ENCODE measurements around the gene SOX15.

The SOX15 gene

DNA sequence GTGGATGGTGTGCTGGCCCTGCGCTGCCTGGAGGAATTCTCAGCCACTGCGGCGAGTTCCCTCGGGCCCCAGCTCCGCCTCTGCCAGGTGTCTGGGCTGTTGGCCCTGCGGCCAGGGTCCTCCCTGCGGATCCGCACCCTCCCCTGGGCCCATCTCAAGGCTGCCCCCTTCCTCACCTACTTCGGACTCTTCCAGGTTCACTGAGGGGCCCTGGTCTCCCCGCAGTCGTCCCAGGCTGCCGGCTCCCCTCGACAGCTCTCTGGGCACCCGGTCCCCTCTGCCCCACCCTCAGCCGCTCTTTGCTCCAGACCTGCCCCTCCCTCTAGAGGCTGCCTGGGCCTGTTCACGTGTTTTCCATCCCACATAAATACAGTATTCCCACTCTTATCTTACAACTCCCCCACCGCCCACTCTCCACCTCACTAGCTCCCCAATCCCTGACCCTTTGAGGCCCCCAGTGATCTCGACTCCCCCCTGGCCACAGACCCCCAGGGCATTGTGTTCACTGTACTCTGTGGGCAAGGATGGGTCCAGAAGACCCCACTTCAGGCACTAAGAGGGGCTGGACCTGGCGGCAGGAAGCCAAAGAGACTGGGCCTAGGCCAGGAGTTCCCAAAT lies 32.6 kb downstream of the SOX15 start:
- H3K4me2 ChIP-seq (ENCODE audit: low read depth, low read length) = peak overlapping the region; percentile 77; the same call in 1 of the 2 replicates

DNA sequence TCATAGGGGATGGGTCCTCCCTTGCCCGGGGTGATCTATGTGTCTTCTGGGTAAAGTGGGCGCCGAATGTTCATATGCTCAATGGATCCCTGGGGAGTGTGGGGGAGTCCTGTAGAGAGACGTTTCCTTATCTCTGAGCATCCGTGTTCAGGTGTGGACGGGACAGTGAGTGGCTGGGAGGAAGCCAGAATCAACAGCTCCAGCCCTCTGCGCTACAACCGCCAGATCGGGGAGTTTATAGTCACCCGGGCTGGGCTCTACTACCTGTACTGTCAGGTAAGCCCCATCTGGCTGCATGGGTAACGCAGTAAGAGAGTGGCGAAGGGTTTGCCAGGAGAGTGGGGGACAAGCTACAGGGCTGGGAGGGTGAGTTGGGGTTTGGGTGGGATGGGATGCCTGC lies 33.3 kb downstream of the SOX15 start:
- no peaks in the 10 kb centered on the region for H3K36me3 ChIP-seq (replicated peaks; ENCODE audit: insufficient read depth, low read length)
- no peaks in the 10 kb centered on the region for H4K20me1 ChIP-seq (ENCODE audit: insufficient read depth, low read length)
- no peaks in the 10 kb centered on the region for H3K9me2 ChIP-seq (replicated peaks; ENCODE audit: insufficient read depth, low read length)
- TF ChIP-seq EZH2 (optimal IDR thresholded peaks at IDR 0.05; ENCODE audit: low read depth, low read length) = no peak
- TF ChIP-seq, protein P1, sequence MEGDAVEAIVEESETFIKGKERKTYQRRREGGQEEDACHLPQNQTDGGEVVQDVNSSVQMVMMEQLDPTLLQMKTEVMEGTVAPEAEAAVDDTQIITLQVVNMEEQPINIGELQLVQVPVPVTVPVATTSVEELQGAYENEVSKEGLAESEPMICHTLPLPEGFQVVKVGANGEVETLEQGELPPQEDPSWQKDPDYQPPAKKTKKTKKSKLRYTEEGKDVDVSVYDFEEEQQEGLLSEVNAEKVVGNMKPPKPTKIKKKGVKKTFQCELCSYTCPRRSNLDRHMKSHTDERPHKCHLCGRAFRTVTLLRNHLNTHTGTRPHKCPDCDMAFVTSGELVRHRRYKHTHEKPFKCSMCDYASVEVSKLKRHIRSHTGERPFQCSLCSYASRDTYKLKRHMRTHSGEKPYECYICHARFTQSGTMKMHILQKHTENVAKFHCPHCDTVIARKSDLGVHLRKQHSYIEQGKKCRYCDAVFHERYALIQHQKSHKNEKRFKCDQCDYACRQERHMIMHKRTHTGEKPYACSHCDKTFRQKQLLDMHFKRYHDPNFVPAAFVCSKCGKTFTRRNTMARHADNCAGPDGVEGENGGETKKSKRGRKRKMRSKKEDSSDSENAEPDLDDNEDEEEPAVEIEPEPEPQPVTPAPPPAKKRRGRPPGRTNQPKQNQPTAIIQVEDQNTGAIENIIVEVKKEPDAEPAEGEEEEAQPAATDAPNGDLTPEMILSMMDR (IDR thresholded peaks at IDR 0.05; ENCODE audit: low read length) = no peak
- TF ChIP-seq EZH2phosphoT487 (IDR thresholded peaks at IDR 0.05; ENCODE audit: low read length) = no peak
- peaks cover 5% of the 10 kb centered on the region; the same call in 1 of the 2 replicates for H3K79me2 ChIP-seq (ENCODE audit: low read length)
- no peaks in the 10 kb centered on the region for H3K27me3 ChIP-seq (replicated peaks; ENCODE audit: insufficient read depth, low read length)
- H3K4me2 ChIP-seq (ENCODE audit: low read depth, low read length) = no peak overlapping the region
- H3F3A ChIP-seq (ENCODE audit: insufficient read depth, low read length) = peaks cover 32% of the 10 kb centered on the region
- no peak overlapping the region for H3K9ac ChIP-seq (ENCODE audit: low read length)
- H3K4me3 ChIP-seq (ENCODE audit: low read length) = no peak overlapping the region
- DNase-seq = no peak
- no peak overlapping the region for H2AFZ ChIP-seq (ENCODE audit: low read length)
- H3K4me1 ChIP-seq (ENCODE audit: low read length) = peaks cover 37% of the 10 kb centered on the region
- H3K27ac ChIP-seq (ENCODE audit: low read length) = no peak overlapping the region
- H3K9me3 ChIP-seq (replicated peaks; ENCODE audit: insufficient read depth, low read length) = no peaks in the 10 kb centered on the region

More for the DNA sequence above, 32.6 kb downstream of the SOX15 start:
- Histone ChIP-seq H3K9me3 (replicated peaks; ENCODE audit: insufficient read depth, low read length) (no peaks in the 10 kb centered on the region), H3K27ac (ENCODE audit: low read length) (no peak overlapping the region), H3K27me3 (replicated peaks; ENCODE audit: insufficient read depth, low read length) (no peaks in the 10 kb centered on the region), H3K36me3 (replicated peaks; ENCODE audit: insufficient read depth, low read length) (no peaks in the 10 kb centered on the region), H3K9me2 (replicated peaks; ENCODE audit: insufficient read depth, low read length) (no peaks in the 10 kb centered on the region), H3K4me3 (ENCODE audit: low read length) (no peak overlapping the region), H3F3A (ENCODE audit: insufficient read depth, low read length) (peaks cover 28% of the 10 kb centered on the region), H4K20me1 (ENCODE audit: insufficient read depth, low read length) (no peaks in the 10 kb centered on the region), H3K79me2 (ENCODE audit: low read length) (peaks cover 10% of the 10 kb centered on the region), H3K4me1 (ENCODE audit: low read length) (peaks cover 33% of the 10 kb centered on the region), H3K9ac (ENCODE audit: low read length) (no peak overlapping the region), H2AFZ (ENCODE audit: low read length) (peak overlapping the region; percentile 68)
- no peak for DNase-seq
- no peak for TF ChIP-seq EZH2 (optimal IDR thresholded peaks at IDR 0.05; ENCODE audit: low read depth, low read length)
- TF ChIP-seq EZH2phosphoT487 (IDR thresholded peaks at IDR 0.05; ENCODE audit: low read length) = no peak
- TF ChIP-seq, protein P1 (IDR thresholded peaks at IDR 0.05; ENCODE audit: low read length) = no peak

DNA sequence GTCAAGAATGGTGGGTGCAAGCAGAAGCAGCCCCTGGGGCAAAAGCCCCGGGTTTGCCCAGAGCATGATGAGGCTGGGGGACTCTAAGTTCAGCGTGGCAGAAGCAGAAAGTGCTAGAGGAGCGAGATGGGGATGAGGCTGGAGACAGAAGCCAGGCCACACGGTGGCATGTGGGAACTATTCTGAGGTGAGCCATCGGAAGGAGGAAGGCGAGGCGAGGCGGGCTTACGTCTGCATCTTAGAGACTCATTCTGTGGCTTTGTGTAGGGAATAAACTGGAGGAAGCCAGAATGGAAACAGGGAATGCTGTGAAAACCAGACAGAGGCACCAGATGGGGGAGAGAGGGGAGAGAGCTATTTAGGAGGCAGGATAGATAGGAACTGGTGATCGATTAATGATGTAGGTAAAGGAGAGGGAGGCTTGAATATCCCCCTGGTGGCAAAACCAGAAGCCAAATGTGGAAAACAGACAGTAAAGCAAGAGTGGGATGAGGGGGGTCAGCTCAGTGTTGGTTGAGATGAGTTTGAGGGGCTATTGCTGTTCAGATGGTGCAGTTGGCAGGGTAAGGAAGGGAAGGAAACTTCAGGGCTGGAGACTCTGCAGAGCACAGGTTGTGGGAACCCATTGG lies 34.5 kb downstream of the SOX15 start:
- H3K9me3 ChIP-seq (replicated peaks; ENCODE audit: insufficient read depth, low read length) = no peaks in the 10 kb centered on the region
- no peaks in the 10 kb centered on the region for H3K36me3 ChIP-seq (replicated peaks; ENCODE audit: insufficient read depth, low read length)
- peaks cover 28% of the 10 kb centered on the region for H3F3A ChIP-seq (ENCODE audit: insufficient read depth, low read length)
- H3K9ac ChIP-seq (ENCODE audit: low read length) = no peak overlapping the region
- no peak overlapping the region for H3K27ac ChIP-seq (ENCODE audit: low read length)
- H3K4me1 ChIP-seq (ENCODE audit: low read length) = peaks cover 33% of the 10 kb centered on the region
- no peak overlapping the region for H3K4me2 ChIP-seq (ENCODE audit: low read depth, low read length)
- no peak for DNase-seq
- TF ChIP-seq, protein P1 (IDR thresholded peaks at IDR 0.05; ENCODE audit: low read length) = no peak
- no peak for TF ChIP-seq EZH2phosphoT487 (IDR thresholded peaks at IDR 0.05; ENCODE audit: low read length)
- H3K79me2 ChIP-seq (ENCODE audit: low read length) = no peaks in the 10 kb centered on the region
- H3K27me3 ChIP-seq (replicated peaks; ENCODE audit: insufficient read depth, low read length) = no peaks in the 10 kb centered on the region
- H3K9me2 ChIP-seq (replicated peaks; ENCODE audit: insufficient read depth, low read length) = no peaks in the 10 kb centered on the region
- H2AFZ ChIP-seq (ENCODE audit: low read length) = no peak overlapping the region
- no peak overlapping the region for H3K4me3 ChIP-seq (ENCODE audit: low read length)
- no peaks in the 10 kb centered on the region for H4K20me1 ChIP-seq (ENCODE audit: insufficient read depth, low read length)
